Mesothelial cell of epicardium (in vitro differentiated cells): ENCODE data around the gene AGRN. TPM values are rescaled to one million over a fixed set of nuclear protein-coding genes. Genes with fewer than 3 reads are reported as not detected.

Source experiments
- DNase-seq, 2 experiments: peaks; one replicate each; pipeline ENCODE4 v3.0.0; 2021; ENCODE audit warnings: low spot score in 2 of 2; ENCODE audit not compliant: unreplicated experiment in 2 of 2
- H3K27ac Mint-ChIP-seq: 2 replicates; pipeline ENCODE4 v1.8.0; 2021; ENCODE audit warnings: mixed read lengths
- H3K27me3 Mint-ChIP-seq: 2 replicates; pipeline ENCODE4 v1.8.0; 2021; ENCODE audit warnings: low read depth, mixed read lengths
- H3K36me3 Mint-ChIP-seq: 2 replicates; pipeline ENCODE4 v1.8.0; 2021; ENCODE audit warnings: mixed read lengths
- H3K4me1 Mint-ChIP-seq: 2 replicates; pipeline ENCODE4 v1.8.0; 2021; ENCODE audit warnings: mixed read lengths
- H3K4me3 Mint-ChIP-seq: 2 replicates; pipeline ENCODE4 v1.8.0; 2021; ENCODE audit warnings: mild to moderate bottlenecking, moderate library complexity, mixed read lengths
- H3K9me3 Mint-ChIP-seq: 2 replicates; pipeline ENCODE4 v1.8.0; 2021; ENCODE audit warnings: mixed read lengths
- total RNA-seq: library from RNA; stranded (reverse); gene quantifications from 3 replicates; pipeline ENCODE4 v1.2.1, GENCODE V29; 2021
- TF ChIP-seq, protein P1 (sequence below): fragments of 200-600 bp; sonication (generic); IDR thresholded peaks from one replicate; pipeline ENCODE4 v1.5.0; 2021; ENCODE audit warnings: antibody characterized with exemption; ENCODE audit not compliant: unreplicated experiment

The AGRN gene
- total RNA-seq, 1 donor from 2014 or later: 514 TPM

GRCh38 chr1:978069-978834, 41.7 kb upstream of the AGRN start:
- TF ChIP-seq, protein P1, sequence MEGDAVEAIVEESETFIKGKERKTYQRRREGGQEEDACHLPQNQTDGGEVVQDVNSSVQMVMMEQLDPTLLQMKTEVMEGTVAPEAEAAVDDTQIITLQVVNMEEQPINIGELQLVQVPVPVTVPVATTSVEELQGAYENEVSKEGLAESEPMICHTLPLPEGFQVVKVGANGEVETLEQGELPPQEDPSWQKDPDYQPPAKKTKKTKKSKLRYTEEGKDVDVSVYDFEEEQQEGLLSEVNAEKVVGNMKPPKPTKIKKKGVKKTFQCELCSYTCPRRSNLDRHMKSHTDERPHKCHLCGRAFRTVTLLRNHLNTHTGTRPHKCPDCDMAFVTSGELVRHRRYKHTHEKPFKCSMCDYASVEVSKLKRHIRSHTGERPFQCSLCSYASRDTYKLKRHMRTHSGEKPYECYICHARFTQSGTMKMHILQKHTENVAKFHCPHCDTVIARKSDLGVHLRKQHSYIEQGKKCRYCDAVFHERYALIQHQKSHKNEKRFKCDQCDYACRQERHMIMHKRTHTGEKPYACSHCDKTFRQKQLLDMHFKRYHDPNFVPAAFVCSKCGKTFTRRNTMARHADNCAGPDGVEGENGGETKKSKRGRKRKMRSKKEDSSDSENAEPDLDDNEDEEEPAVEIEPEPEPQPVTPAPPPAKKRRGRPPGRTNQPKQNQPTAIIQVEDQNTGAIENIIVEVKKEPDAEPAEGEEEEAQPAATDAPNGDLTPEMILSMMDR: no peak
- Mint-ChIP-seq H3K4me3 (peak overlapping the region; percentile 45), H3K36me3 (peaks cover 6% of the 10 kb centered on the region), H3K9me3 (peaks cover 3% of the 10 kb centered on the region), H3K4me1 (peaks cover 9% of the 10 kb centered on the region), H3K27me3 (peaks cover 7% of the 10 kb centered on the region), H3K27ac (peak overlapping the region; percentile 82)
- no peak for DNase-seq

GRCh38 chr1:978835-979743, 40.8 kb upstream of the AGRN start:
- Mint-ChIP-seq H3K27me3 (peaks cover 8% of the 10 kb centered on the region), H3K36me3 (peaks cover 3% of the 10 kb centered on the region), H3K4me3 (no peak overlapping the region), H3K4me1 (peaks cover 9% of the 10 kb centered on the region), H3K9me3 (peaks cover 3% of the 10 kb centered on the region), H3K27ac (no peak overlapping the region)
- TF ChIP-seq, protein P1: no peak
- DNase-seq: no peak

GRCh38 chr1:979744-980072, 40.2 kb upstream of the AGRN start:
- TF ChIP-seq, protein P1: no peak
- Mint-ChIP-seq H3K36me3 (peaks cover 3% of the 10 kb centered on the region), H3K27me3 (peaks cover 8% of the 10 kb centered on the region), H3K9me3 (peaks cover 3% of the 10 kb centered on the region), H3K4me3 (no peak overlapping the region), H3K27ac (no peak overlapping the region), H3K4me1 (peaks cover 9% of the 10 kb centered on the region)
- no peak for DNase-seq

DNA sequence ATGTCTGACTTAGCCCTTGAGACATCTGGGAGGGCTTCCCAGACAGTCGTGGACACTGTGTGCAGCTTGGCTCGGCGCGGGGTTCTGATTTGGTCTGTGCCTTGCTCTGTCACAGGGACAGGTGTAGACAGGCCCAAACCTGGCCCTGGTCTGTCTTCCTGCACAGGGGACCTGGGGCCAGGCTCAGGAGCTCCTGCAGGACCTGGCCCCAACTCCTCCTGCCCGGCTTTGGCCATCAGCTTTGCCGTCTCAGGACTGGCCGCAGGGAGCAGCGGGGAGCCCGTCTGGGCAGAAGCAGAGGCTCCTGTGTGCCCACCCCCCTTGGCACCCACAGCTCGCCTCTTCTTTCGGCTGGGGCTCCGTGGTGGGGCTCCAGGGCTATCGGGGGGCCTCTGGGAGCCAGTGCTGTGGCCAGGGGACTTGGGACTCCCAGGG, 39.8 kb upstream of the AGRN start:
- Mint-ChIP-seq H3K27me3 (peaks cover 10% of the 10 kb centered on the region), H3K9me3 (peaks cover 3% of the 10 kb centered on the region), H3K27ac (no peak overlapping the region), H3K36me3 (peaks cover 3% of the 10 kb centered on the region), H3K4me1 (peaks cover 9% of the 10 kb centered on the region), H3K4me3 (no peak overlapping the region)
- TF ChIP-seq, protein P1: no peak
- no peak for DNase-seq

- no peak overlapping the region for H3K27ac Mint-ChIP-seq
- H3K9me3 Mint-ChIP-seq: peaks cover 3% of the 10 kb centered on the region
- H3K4me1 Mint-ChIP-seq: peaks cover 6% of the 10 kb centered on the region
- TF ChIP-seq, protein P1: no peak
- peaks cover 15% of the 10 kb centered on the region for H3K27me3 Mint-ChIP-seq
- DNase-seq: no peak
- H3K4me3 Mint-ChIP-seq: no peak overlapping the region
- peaks cover 3% of the 10 kb centered on the region for H3K36me3 Mint-ChIP-seq
Measured at GRCh38 chr1:980602-981395, 39.1 kb upstream of the AGRN start.
